Liver (tissue), 9 donors: Measurements from ENCODE around the gene ZNF436. TPM values are rescaled to one million over a fixed set of nuclear protein-coding genes. Genes with fewer than 3 reads are reported as not detected.

Source experiments
- DNase-seq: peaks from one replicate; pipeline ENCODE4 v3.0.0-alpha.2; 2017; ENCODE audit warnings: low spot score
- H3K27ac ChIP-seq, 2 donors: one replicate each; pipeline ENCODE4 v1.7.0; 2013; ENCODE audit warnings: inconsistent platforms in 2 of 2, low read length in 2 of 2, control low read depth in 1 of 2, low read depth in 1 of 2, mild to moderate bottlenecking in 1 of 2
- H3K27me3 ChIP-seq, 4 donors: one replicate each; pipeline versions ENCODE4 v1.6.1 to v1.7.0; 2013; ENCODE audit warnings: low read length in 3 of 4, inconsistent platforms in 1 of 4, mild to moderate bottlenecking in 1 of 4, moderate library complexity in 1 of 4; ENCODE audit not compliant: control insufficient read depth in 4 of 4, insufficient read depth in 4 of 4
- H3K36me3 ChIP-seq, 4 donors: one replicate each; pipeline versions ENCODE4 v1.6.1 to v1.7.0; 2013; ENCODE audit warnings: low read length in 3 of 4, mild to moderate bottlenecking in 3 of 4, low read depth in 1 of 4, moderate library complexity in 1 of 4; ENCODE audit not compliant: control insufficient read depth in 4 of 4, insufficient read depth in 3 of 4
- H3K4me1 ChIP-seq, 4 donors: one replicate each; pipeline versions ENCODE4 v1.6.1 to v1.7.0; 2013; ENCODE audit warnings: low read length in 3 of 4, mild to moderate bottlenecking in 3 of 4, moderate library complexity in 1 of 4; ENCODE audit not compliant: control insufficient read depth in 4 of 4, insufficient read depth in 4 of 4
- H3K4me3 ChIP-seq, 3 donors: one replicate each; pipeline versions ENCODE4 v1.6.1 to v1.7.0; 2013; ENCODE audit warnings: low read length in 3 of 3, control low read depth in 1 of 3, low read depth in 1 of 3, mild to moderate bottlenecking in 1 of 3
- H3K9ac ChIP-seq, 2 donors: one replicate each; pipeline ENCODE4 v1.7.0; 2013; ENCODE audit warnings: low read length in 2 of 2, mild to moderate bottlenecking in 2 of 2, moderate library complexity in 2 of 2, control low read depth in 1 of 2, low read depth in 1 of 2
- H3K9me3 ChIP-seq, 4 donors: one replicate each; pipeline versions ENCODE4 v1.6.1 to v1.7.0; 2013; ENCODE audit warnings: low read length in 3 of 4; ENCODE audit not compliant: control insufficient read depth in 4 of 4
- ATF3 ChIP-seq: IDR thresholded peaks from 2 replicates; pipeline ENCODE4 v1.6.1; 2016; ENCODE audit warnings: antibody characterized with exemption
- CTCF ChIP-seq: fragments of 150-350 bp; IDR thresholded peaks from 2 replicates; pipeline ENCODE4 v1.5.1; 2017; ENCODE audit warnings: improper control_type of control experiment, low read depth, low read length; ENCODE audit not compliant: missing input control
- EGR1 ChIP-seq, 2 donors: IDR thresholded peaks; 2 replicates each; pipeline ENCODE4 v1.6.1; 2016 to 2018; ENCODE audit warnings: antibody characterized with exemption in 2 of 2, low read depth in 2 of 2
- FOXA1 ChIP-seq: IDR thresholded peaks from 2 replicates; pipeline ENCODE4 v1.6.1; 2016; ENCODE audit warnings: antibody characterized with exemption
- FOXA2 ChIP-seq: IDR thresholded peaks from 2 replicates; pipeline ENCODE4 v1.6.1; 2016; ENCODE audit warnings: antibody characterized with exemption
- GABPA ChIP-seq, 2 donors: IDR thresholded peaks in 1 of 2; conservative IDR thresholded peaks in 1 of 2; 2 replicates each; pipeline ENCODE4 v1.6.1; 2016; ENCODE audit warnings: antibody characterized with exemption in 2 of 2, mild to moderate bottlenecking in 1 of 2, moderate library complexity in 1 of 2
- HNF4A ChIP-seq, 2 donors: conservative IDR thresholded peaks; 2 replicates each; pipeline ENCODE4 v1.6.1; 2016; ENCODE audit warnings: antibody characterized with exemption in 2 of 2, mild to moderate bottlenecking in 2 of 2
- HNF4G ChIP-seq: IDR thresholded peaks from 2 replicates; pipeline ENCODE4 v1.6.1; 2016; ENCODE audit warnings: antibody characterized with exemption
- JUND ChIP-seq, 2 donors: IDR thresholded peaks; 2 replicates each; pipeline ENCODE4 v1.6.1; 2016; ENCODE audit warnings: antibody characterized with exemption in 2 of 2
- MAX ChIP-seq: IDR thresholded peaks from 2 replicates; pipeline ENCODE4 v1.6.1; 2016; ENCODE audit warnings: antibody characterized with exemption
- NR2F2 ChIP-seq: IDR thresholded peaks from 2 replicates; pipeline ENCODE4 v1.6.1; 2016; ENCODE audit warnings: antibody characterized with exemption
- RAD21 ChIP-seq, 2 donors: IDR thresholded peaks; 2 replicates each; pipeline ENCODE4 v1.6.1; 2016; ENCODE audit warnings: antibody characterized with exemption in 2 of 2, mild to moderate bottlenecking in 2 of 2
- REST ChIP-seq: IDR thresholded peaks from 2 replicates; pipeline ENCODE4 v1.6.1; 2016; ENCODE audit warnings: antibody characterized with exemption, mild to moderate bottlenecking
- SP1 ChIP-seq: IDR thresholded peaks from 2 replicates; pipeline ENCODE4 v1.6.1; 2018; ENCODE audit warnings: antibody characterized with exemption, mild to moderate bottlenecking
- TAF1 ChIP-seq: conservative IDR thresholded peaks from 2 replicates; pipeline ENCODE4 v1.6.1; 2016; ENCODE audit warnings: antibody characterized with exemption, mild to moderate bottlenecking
- YY1 ChIP-seq: IDR thresholded peaks from 2 replicates; pipeline ENCODE4 v1.6.1; 2016; ENCODE audit warnings: antibody characterized with exemption, mild to moderate bottlenecking
- ZBTB33 ChIP-seq: IDR thresholded peaks from 2 replicates; pipeline ENCODE4 v1.6.1; 2016; ENCODE audit warnings: antibody characterized with exemption
- WGBS: extraction: QIAGEN DNeasy Blood & Tissue Kit; methylation state at CpG from one replicate; pipeline ENCODE4 v1.1.7; 2013; 5-methylcytosine and 5-hydroxymethylcytosine counted together
- polyA plus RNA-seq, 2 donors: library from polyadenylated mRNA; stranded (reverse) in 1 of 2; unstranded in 1 of 2; fragments of 200-250 nt in 1 of 2; fragments of >200 nt in 1 of 2; fragmentation: Nextera tagmentation in 1 of 2; extraction: Ambion mirVana in 1 of 2; gene quantifications; one replicate each; pipeline versions ENCODE4 v1.2.1 to v1.2.3, GENCODE V29; 2013 to 2015
- total RNA-seq, 2 donors: library from RNA; depleted of rRNA; stranded (reverse); fragments of >200 nt; gene quantifications; one replicate each; pipeline ENCODE4 v1.2.3, GENCODE V29; 2014
- donor health status: healthy.
- donor health status: healthy.
- donor health status: healthy.
- donor health status: healthy.
- donor health status: healthy.

ZNF436 gene
- total and polyA plus RNA-seq, 4 donors: 1.3 to 8.0 (median 3.7) TPM

GRCh38 chr1:23400324-23401114, 30.9 kb upstream of the ZNF436 start:
- peaks cover 7 to 14% (median 8%) of the 10 kb centered on the region in 4 donors for H3K4me1 ChIP-seq
- H3K4me3 ChIP-seq: no peak overlapping the region
- DNase-seq: no peak
- no peak overlapping the region for H3K27ac ChIP-seq
- H3K36me3 ChIP-seq: peaks cover 0 to 50% (median 15%) of the 10 kb centered on the region in 4 donors
- 92% methylated on average over 5 of the region's 5 CpGs for WGBS
- no peaks in the 10 kb centered on the region for H3K9me3 ChIP-seq
- no peaks in the 10 kb centered on the region for H3K27me3 ChIP-seq
- TF ChIP-seq SP1: no peak
- TF ChIP-seq JUND (IDR thresholded peaks at IDR 0.05): no peak
- TF ChIP-seq EGR1 (IDR thresholded peaks at IDR 0.05; ENCODE audit: low read depth in 2 of 2): no peak
- no peak for TF ChIP-seq ZBTB33
- TF ChIP-seq YY1: no peak
- TF ChIP-seq NR2F2: no peak
- TF ChIP-seq ATF3: no peak
- TF ChIP-seq FOXA1: no peak
- TF ChIP-seq FOXA2: no peak
- TF ChIP-seq CTCF: no peak
- TF ChIP-seq MAX: no peak
- no peak for TF ChIP-seq GABPA (IDR thresholded peaks at IDR 0.05 in 1 of 2, conservative IDR thresholded peaks at IDR 0.05 in 1 of 2)
- TF ChIP-seq REST: no peak
- TF ChIP-seq HNF4G: no peak
- TF ChIP-seq TAF1: no peak
- no peak for TF ChIP-seq HNF4A (conservative IDR thresholded peaks at IDR 0.05)
- no peak for TF ChIP-seq RAD21 (IDR thresholded peaks at IDR 0.05)
- no peak overlapping the region for H3K9ac ChIP-seq
